Activated CD8-positive, alpha-beta T cell treated with anti-CD3 and anti-CD28 coated beads, Interleukin-2, amount 10 ng/mL, durations not matched to agents 7 days and 5 days (primary cell): ENCODE results near the gene BDH1. TPM values are rescaled to one million over a fixed set of nuclear protein-coding genes. Genes with fewer than 3 reads are reported as not detected.

Experiments used
- ATAC-seq: fragments of 150-1000 bp; cut with Tn5 transposase; one replicate; pipeline ENCODE4 v1.10.0; 2021; ENCODE audit warnings: moderate library complexity
- CTCF ChIA-PET: fragments of 350-600 bp; sonication (Branson Sonifier 250); formaldehyde crosslinking; loops from one replicate; lab custom pipeline; 2021; ENCODE audit warnings: antibody characterized with exemption; lab: Charles Lee
- POLR2A ChIA-PET: fragments of 350-600 bp; sonication (Branson Sonifier 250); formaldehyde crosslinking; loops from one replicate; lab custom pipeline; 2021; ENCODE audit warnings: antibody characterized with exemption; lab: Charles Lee
- DNase-seq: peaks from one replicate; pipeline ENCODE4 v3.0.0-alpha.2; 2020
- H3K27ac Mint-ChIP-seq: one replicate; pipeline ENCODE4 v1.8.0; 2021; ENCODE audit warnings: mild to moderate bottlenecking, mixed read lengths
- H3K27me3 Mint-ChIP-seq: one replicate; pipeline ENCODE4 v1.8.0; 2021; ENCODE audit warnings: low read depth, mixed read lengths
- H3K36me3 Mint-ChIP-seq: one replicate; pipeline ENCODE4 v1.8.0; 2021; ENCODE audit warnings: low read depth, mixed read lengths
- H3K4me1 Mint-ChIP-seq: one replicate; pipeline ENCODE4 v1.8.0; 2021; ENCODE audit warnings: low read depth, mixed read lengths
- H3K4me3 Mint-ChIP-seq: one replicate; pipeline ENCODE4 v1.8.0; 2021; ENCODE audit warnings: mild to moderate bottlenecking, mixed read lengths
- H3K9me3 Mint-ChIP-seq: one replicate; pipeline ENCODE4 v1.8.0; 2022; ENCODE audit warnings: mixed read lengths; ENCODE audit not compliant: insufficient read depth
- total RNA-seq, 2 experiments: library from RNA; stranded (reverse); gene quantifications; one replicate each; pipeline ENCODE4 v1.2.3, GENCODE V29; 2021

Gene BDH1
- total RNA-seq, 2 experiments from 2014 or later: 166 to 171 TPM

- H3K27ac Mint-ChIP-seq: no peak overlapping the region
Observed at GRCh38 chr3:197498499-197499241, 57.1 kb downstream of the BDH1 start.

GRCh38 chr3:197496746-197497125 is 59.0 kb downstream of the BDH1 start:
- Mint-ChIP-seq H3K27ac (no peak overlapping the region), H3K4me1 (peaks cover 1% of the 10 kb centered on the region), H3K27me3 (peaks cover 7% of the 10 kb centered on the region), H3K36me3 (no peaks in the 10 kb centered on the region), H3K9me3 (no peaks in the 10 kb centered on the region), H3K4me3 (no peak overlapping the region)
- DNase-seq: no peak
- ATAC-seq: no peak
- ChIA-PET CTCF (no interaction called here), POLR2A (no interaction called here)

More at GRCh38 chr3:197498499-197499241, 57.1 kb downstream of the BDH1 start:
- ATAC-seq (no peak), DNase-seq (no peak)
- peaks cover 3% of the 10 kb centered on the region for H3K4me1 Mint-ChIP-seq
- CTCF ChIA-PET: no interaction called here
- no peak overlapping the region for H3K4me3 Mint-ChIP-seq
- peaks cover 3% of the 10 kb centered on the region for H3K27me3 Mint-ChIP-seq
- H3K9me3 Mint-ChIP-seq: no peaks in the 10 kb centered on the region
- POLR2A ChIA-PET: no interaction called here
- no peaks in the 10 kb centered on the region for H3K36me3 Mint-ChIP-seq

- H3K9me3 Mint-ChIP-seq: no peaks in the 10 kb centered on the region
- ATAC-seq (no peak), DNase-seq (no peak)
- ChIA-PET CTCF (no interaction called here), POLR2A (no interaction called here)
- no peaks in the 10 kb centered on the region for H3K36me3 Mint-ChIP-seq
- H3K4me3 Mint-ChIP-seq: no peak overlapping the region
- H3K27me3 Mint-ChIP-seq: peaks cover 7% of the 10 kb centered on the region
- no peaks in the 10 kb centered on the region for H3K4me1 Mint-ChIP-seq
- no peak overlapping the region for H3K27ac Mint-ChIP-seq
Observed at GRCh38 chr3:197495999-197496745, 59.6 kb downstream of the BDH1 start.

- ChIA-PET POLR2A (no interaction called here), CTCF (no interaction called here)
- H3K36me3 Mint-ChIP-seq: no peaks in the 10 kb centered on the region
- H3K4me3 Mint-ChIP-seq: no peak overlapping the region
- H3K9me3 Mint-ChIP-seq: no peaks in the 10 kb centered on the region
- no peak for ATAC-seq
- DNase-seq: no peak
- peaks cover 7% of the 10 kb centered on the region for H3K27me3 Mint-ChIP-seq
- no peaks in the 10 kb centered on the region for H3K4me1 Mint-ChIP-seq
- H3K27ac Mint-ChIP-seq: no peak overlapping the region
Observed at GRCh38 chr3:197495499-197495898, 60.3 kb downstream of the BDH1 start.

- POLR2A ChIA-PET: no interaction called here
- no peaks in the 10 kb centered on the region for H3K36me3 Mint-ChIP-seq
- no peaks in the 10 kb centered on the region for H3K9me3 Mint-ChIP-seq
- DNase-seq (no peak), ATAC-seq (no peak)
- H3K27ac Mint-ChIP-seq: no peak overlapping the region
- CTCF ChIA-PET: no interaction called here
- H3K27me3 Mint-ChIP-seq: peaks cover 7% of the 10 kb centered on the region
- no peaks in the 10 kb centered on the region for H3K4me1 Mint-ChIP-seq
- H3K4me3 Mint-ChIP-seq: no peak overlapping the region
Observed at GRCh38 chr3:197495059-197495455, 60.7 kb downstream of the BDH1 start.

- POLR2A ChIA-PET: no interaction called here
- peaks cover 7% of the 10 kb centered on the region for H3K27me3 Mint-ChIP-seq
- H3K4me3 Mint-ChIP-seq: no peak overlapping the region
- ATAC-seq (no peak), DNase-seq (no peak)
- H3K36me3 Mint-ChIP-seq: no peaks in the 10 kb centered on the region
- no peaks in the 10 kb centered on the region for H3K4me1 Mint-ChIP-seq
- H3K27ac Mint-ChIP-seq: no peak overlapping the region
- H3K9me3 Mint-ChIP-seq: no peaks in the 10 kb centered on the region
- CTCF ChIA-PET: no interaction called here
Observed at GRCh38 chr3:197494366-197495058, 61.3 kb downstream of the BDH1 start.

GRCh38 chr3:197493049-197493448 is 62.7 kb downstream of the BDH1 start:
- POLR2A ChIA-PET: no interaction called here
- peaks cover 7% of the 10 kb centered on the region for H3K27me3 Mint-ChIP-seq
- CTCF ChIA-PET: no interaction called here
- no peak for ATAC-seq
- H3K36me3 Mint-ChIP-seq: no peaks in the 10 kb centered on the region
- H3K4me3 Mint-ChIP-seq: no peak overlapping the region
- no peaks in the 10 kb centered on the region for H3K9me3 Mint-ChIP-seq
- no peak for DNase-seq
- no peak overlapping the region for H3K27ac Mint-ChIP-seq
- H3K4me1 Mint-ChIP-seq: no peaks in the 10 kb centered on the region

- CTCF ChIA-PET: no interaction called here
- Mint-ChIP-seq H3K4me1 (no peaks in the 10 kb centered on the region), H3K27me3 (peaks cover 7% of the 10 kb centered on the region), H3K4me3 (no peak overlapping the region), H3K27ac (no peak overlapping the region), H3K9me3 (no peaks in the 10 kb centered on the region), H3K36me3 (no peaks in the 10 kb centered on the region)
- POLR2A ChIA-PET: no interaction called here
- DNase-seq (no peak), ATAC-seq (no peak)
Observed at GRCh38 chr3:197491923-197492664, 63.7 kb downstream of the BDH1 start.

- ATAC-seq (no peak), DNase-seq (no peak)
- ChIA-PET POLR2A (no interaction called here), CTCF (no interaction called here)
- H3K4me3 Mint-ChIP-seq: no peak overlapping the region
- no peaks in the 10 kb centered on the region for H3K9me3 Mint-ChIP-seq
- H3K27me3 Mint-ChIP-seq: peaks cover 13% of the 10 kb centered on the region
- H3K27ac Mint-ChIP-seq: no peak overlapping the region
- H3K36me3 Mint-ChIP-seq: no peaks in the 10 kb centered on the region
- no peaks in the 10 kb centered on the region for H3K4me1 Mint-ChIP-seq
Observed at GRCh38 chr3:197491478-197491877, 64.3 kb downstream of the BDH1 start.

GRCh38 chr3:197490098-197491058 is 65.4 kb downstream of the BDH1 start:
- Mint-ChIP-seq H3K9me3 (no peaks in the 10 kb centered on the region), H3K27me3 (peaks cover 15% of the 10 kb centered on the region), H3K4me1 (no peaks in the 10 kb centered on the region), H3K27ac (no peak overlapping the region), H3K36me3 (no peaks in the 10 kb centered on the region), H3K4me3 (no peak overlapping the region)
- POLR2A ChIA-PET: interaction anchor here (0.7 kb wide), 1 partner anchor 548 kb away, joined by 4 read pairs; the partner anchor contains the start of gene NCBP2
- DNase-seq: no peak
- ATAC-seq: no peak
- CTCF ChIA-PET: interaction anchor here (1.4 kb wide), 1 partner anchor 72 kb away, joined by 3 read pairs; no protein-coding TSS in a partner anchor
